Mesodermal cell (in vitro differentiated cells): ENCODE measurements around the gene EPS8.

Experiments used
- H3K27ac ChIP-seq: 2 replicates; pipeline ENCODE4 v1.7.0; 2013; ENCODE audit warnings: mild to moderate bottlenecking, low read depth, low read length, moderate library complexity; ENCODE audit not compliant: severe bottlenecking
- H3K36me3 ChIP-seq: 2 replicates; pipeline ENCODE4 v1.7.1; 2013; ENCODE audit warnings: mild to moderate bottlenecking, low read length, moderate library complexity; ENCODE audit not compliant: control insufficient read depth, insufficient read depth
- H3K4me1 ChIP-seq: one replicate; pipeline ENCODE4 v1.7.1; 2013; ENCODE audit warnings: mild to moderate bottlenecking, low read length; ENCODE audit not compliant: insufficient read depth, control insufficient read depth, poor library complexity, severe bottlenecking
- H3K4me3 ChIP-seq: 2 replicates; pipeline ENCODE4 v1.7.0; 2013; ENCODE audit warnings: low read length, control low read depth, mild to moderate bottlenecking; ENCODE audit not compliant: insufficient read depth, poor library complexity, severe bottlenecking; ENCODE audit errors: extremely low read depth
- H3K9me3 ChIP-seq: 2 replicates; pipeline ENCODE4 v1.7.1; 2013; ENCODE audit warnings: mild to moderate bottlenecking, low read length, moderate library complexity; ENCODE audit not compliant: control insufficient read depth
- WGBS, 2 experiments: methylation state at CpG; one replicate each; pipeline ENCODE4 v1.1.5; 2013; ENCODE audit warnings: missing lambda C conversion rate in 2 of 2; ENCODE audit not compliant: insufficient coverage in 2 of 2; 5-methylcytosine and 5-hydroxymethylcytosine counted together

Gene EPS8

DNA sequence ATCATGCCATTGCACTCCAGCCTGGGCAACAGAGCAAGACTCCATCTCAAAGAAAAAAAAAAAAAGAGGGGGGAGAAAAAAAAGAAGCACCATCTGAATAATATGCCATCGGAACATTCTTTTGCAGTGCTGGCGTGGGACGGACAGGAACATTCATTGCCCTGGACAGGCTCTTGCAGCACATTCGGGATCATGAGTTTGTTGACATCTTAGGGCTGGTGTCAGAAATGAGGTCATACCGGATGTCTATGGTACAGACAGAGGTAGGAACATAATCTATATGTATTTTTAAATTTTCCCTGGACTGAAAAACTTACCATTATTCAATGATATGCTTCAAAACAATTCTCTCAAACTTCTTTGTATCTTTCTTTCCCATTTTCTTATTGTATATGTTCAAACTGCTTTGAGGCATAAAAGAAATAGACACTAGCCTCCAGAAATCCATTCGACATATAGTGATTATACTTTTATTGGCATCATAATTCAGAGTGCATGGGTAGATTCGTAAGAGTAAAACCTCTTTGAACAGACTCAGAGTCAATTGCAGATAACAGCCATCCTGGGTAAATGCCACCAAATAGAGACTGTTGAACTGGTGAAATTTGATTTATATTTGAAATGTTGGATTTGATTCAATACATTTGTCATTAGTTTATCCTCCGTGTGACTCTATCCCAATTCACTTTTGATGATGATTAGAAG lies 199.7 kb downstream of the EPS8 start:
- Histone ChIP-seq H3K36me3 (no peaks in the 10 kb centered on the region), H3K4me1 (no peaks in the 10 kb centered on the region), H3K27ac (no peak overlapping the region), H3K9me3 (no peaks in the 10 kb centered on the region), H3K4me3 (no peak overlapping the region)
- WGBS, 2 experiments = 82 to 100% methylated on average over 3 to 5 of the region's 8 CpGs

DNA sequence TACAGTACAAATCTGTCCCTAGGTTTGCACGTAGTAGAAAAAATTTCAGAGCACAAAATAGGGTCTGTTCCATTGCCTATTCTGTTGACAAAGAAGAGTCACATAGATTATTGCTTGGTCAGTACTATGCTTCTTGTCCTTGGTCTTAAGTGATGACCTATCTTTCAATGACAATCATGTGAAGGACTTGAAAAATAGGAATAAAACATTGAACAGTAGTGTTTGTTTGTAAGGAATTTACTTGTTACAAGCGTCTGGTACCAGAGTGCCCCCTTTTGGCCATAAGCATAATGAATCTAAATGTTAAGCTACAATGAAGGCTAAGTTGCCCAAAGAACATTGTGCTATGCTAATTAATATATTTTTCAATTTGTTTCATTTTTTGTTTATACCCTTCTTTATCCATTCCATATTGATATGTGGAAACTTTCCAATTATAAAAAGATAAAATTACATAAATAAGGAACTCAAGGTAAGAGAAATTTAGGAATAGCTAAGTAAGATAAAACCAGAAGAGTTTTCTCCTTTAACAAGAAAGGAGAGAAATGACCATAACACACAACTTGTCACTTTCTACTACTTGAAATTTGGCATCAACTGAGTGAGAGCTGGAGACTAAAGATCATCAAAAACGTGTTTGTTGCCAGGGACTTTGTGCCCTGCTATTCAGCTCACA lies 204.7 kb downstream of the EPS8 start:
- Histone ChIP-seq H3K4me1 (no peaks in the 10 kb centered on the region), H3K27ac (no peak overlapping the region), H3K9me3 (no peaks in the 10 kb centered on the region), H3K36me3 (no peaks in the 10 kb centered on the region), H3K4me3 (no peak overlapping the region)
- WGBS, 2 experiments = 56 to 65% methylated on average over 2 of the region's 3 CpGs

DNA sequence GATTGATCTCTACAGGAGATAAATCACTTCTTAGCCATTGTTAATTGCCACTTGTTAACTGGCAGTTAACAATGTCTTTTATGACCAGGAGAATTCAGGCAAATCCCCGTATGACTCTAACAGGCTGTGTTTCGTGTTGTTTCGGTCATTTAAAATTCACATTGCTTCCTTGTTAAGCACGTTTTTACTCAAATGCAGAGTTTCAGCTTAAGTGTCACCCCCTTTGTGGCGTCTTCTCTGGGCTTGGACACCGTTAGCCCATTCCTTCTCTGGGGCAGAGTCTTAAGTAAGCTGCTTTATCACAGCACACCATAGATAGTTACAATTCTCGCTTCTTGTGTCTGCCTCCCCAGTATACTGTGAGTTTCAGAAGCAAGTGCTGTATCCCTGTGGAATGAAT lies 205.4 kb downstream of the EPS8 start:
- Histone ChIP-seq H3K4me1 (no peaks in the 10 kb centered on the region), H3K4me3 (no peak overlapping the region), H3K36me3 (no peaks in the 10 kb centered on the region), H3K27ac (no peak overlapping the region), H3K9me3 (no peaks in the 10 kb centered on the region)
- 64 to 75% methylated on average over 6 of the region's 7 CpGs for WGBS, 2 experiments

DNA sequence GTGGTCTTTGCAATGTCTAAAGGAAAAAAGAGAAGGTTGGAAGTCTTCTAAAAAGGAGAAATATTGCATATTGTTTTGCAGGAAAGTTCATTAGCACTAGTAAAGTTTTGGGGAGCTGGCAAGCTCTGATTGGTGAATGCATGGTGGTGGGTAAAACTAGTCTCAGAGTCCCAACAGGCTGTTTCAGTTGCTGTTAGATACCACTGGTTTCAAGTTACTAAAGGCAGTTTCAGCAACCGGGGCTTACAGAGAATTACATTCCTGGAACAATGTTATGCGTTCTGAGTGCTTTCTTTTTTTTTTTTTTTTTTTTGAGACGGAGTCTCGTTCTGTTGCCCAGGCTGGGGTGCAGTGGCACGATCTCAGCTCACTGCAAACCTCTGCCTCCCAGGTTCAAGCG lies 208.2 kb downstream of the EPS8 start:
- Histone ChIP-seq H3K27ac (no peak overlapping the region), H3K4me1 (no peaks in the 10 kb centered on the region), H3K36me3 (no peaks in the 10 kb centered on the region), H3K4me3 (no peak overlapping the region), H3K9me3 (no peaks in the 10 kb centered on the region)
- WGBS, 2 experiments = 80% methylated on average over 5 of the region's 6 CpGs; no CpG with 5 or more reads in 1 of the 2 experiments

DNA sequence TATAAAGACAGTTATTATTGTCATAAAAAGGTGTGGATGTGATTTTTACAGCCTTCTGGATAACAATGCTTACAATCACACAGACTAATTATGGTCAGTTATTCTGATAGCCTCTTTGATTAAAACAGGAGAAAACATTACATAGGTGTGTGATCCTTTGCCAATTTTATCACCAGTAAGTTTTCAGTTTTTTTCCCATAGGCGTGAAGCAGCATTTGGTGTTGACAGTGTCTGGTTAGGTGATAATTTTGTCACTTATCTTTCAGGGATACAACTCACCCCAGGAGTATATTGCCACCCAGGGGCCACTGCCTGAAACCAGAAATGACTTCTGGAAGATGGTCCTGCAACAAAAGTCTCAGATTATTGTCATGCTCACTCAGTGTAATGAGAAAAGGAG lies 208.8 kb downstream of the EPS8 start:
- no CpG with 5 or more reads among the region's 1 CpG for WGBS, 2 experiments
- Histone ChIP-seq H3K36me3 (no peaks in the 10 kb centered on the region), H3K4me1 (no peaks in the 10 kb centered on the region), H3K4me3 (no peak overlapping the region), H3K9me3 (no peaks in the 10 kb centered on the region), H3K27ac (no peak overlapping the region)

DNA sequence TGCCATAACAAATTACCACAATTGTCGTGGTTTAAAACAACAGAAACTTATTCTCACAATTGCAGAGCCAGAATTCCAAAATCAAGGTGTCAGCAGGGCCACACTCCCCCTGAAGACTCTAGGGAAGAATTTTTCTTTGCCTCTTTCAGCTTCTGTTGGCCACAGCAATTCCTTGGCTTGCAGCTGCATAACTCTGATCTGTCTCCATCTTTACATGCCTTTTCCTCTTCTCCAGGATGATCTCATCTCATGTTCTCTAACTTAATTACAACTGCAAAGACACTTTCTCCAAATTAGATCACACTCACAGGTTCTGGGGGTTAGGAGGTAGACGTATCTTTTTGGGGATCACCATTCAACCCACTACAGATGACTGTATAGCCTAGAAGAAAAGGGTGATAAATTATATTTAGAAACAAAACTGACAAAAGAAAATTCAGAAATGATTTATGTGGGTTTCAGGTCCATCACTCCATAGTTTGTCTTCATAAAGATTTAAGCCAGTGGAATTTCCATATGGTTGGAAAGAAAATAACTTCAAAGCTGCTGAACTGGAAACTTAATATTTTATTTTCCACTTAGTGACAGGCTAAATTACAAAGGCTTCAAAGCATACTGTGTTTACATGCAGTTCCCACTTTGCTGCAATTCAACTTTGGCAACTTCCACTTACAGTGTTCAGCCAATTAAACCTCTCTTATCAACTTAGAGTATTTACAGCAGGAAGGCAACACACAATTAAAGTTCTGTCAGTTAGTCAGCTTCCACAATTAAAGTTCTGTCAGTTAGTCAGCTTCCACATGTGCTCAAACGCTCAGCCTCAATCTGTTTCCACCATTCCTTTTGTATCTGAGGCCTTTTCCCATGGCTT lies 213.3 kb downstream of the EPS8 start:
- 70 to 93% methylated on average over 2 of the region's 3 CpGs for WGBS, 2 experiments
- no peaks in the 10 kb centered on the region for H3K36me3 ChIP-seq
- no peak overlapping the region for H3K27ac ChIP-seq
- H3K4me3 ChIP-seq = no peak overlapping the region
- no peaks in the 10 kb centered on the region for H3K9me3 ChIP-seq
- H3K4me1 ChIP-seq = no peaks in the 10 kb centered on the region

DNA sequence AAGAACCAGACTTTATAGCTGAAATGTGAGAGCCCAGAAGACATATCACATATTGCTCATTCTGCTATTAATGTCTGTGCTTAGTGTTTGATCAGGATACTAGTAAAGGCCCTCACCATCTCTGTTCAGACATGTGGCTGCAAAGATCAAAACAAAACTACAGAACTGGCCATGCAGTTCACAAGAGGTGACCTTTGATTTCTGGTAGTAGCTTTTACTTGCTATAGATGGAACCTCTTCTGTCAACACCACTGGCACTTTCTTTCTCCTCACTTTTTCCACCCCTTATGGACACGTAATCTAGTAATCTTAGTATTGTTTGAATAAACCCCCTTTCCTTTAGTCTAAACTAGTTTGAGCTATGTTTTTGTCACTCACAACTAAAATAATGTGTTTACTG lies 214.8 kb downstream of the EPS8 start:
- Histone ChIP-seq H3K27ac (no peak overlapping the region), H3K4me3 (no peak overlapping the region), H3K4me1 (no peaks in the 10 kb centered on the region), H3K36me3 (no peaks in the 10 kb centered on the region), H3K9me3 (no peaks in the 10 kb centered on the region)
- no CpG with 5 or more reads among the region's 1 CpG for WGBS, 2 experiments
